OCI-LY3 (cell line): ENCODE data around the gene KPRP.
A peak's percentile ranks its signal among the peaks of the same experiment; 100 is the strongest.

ENCODE experiments used
- H2AFZ ChIP-seq: fragments of 200-600, 300-600 bp; shearing (Covaris generic); 2 replicates; pipeline ENCODE4 v1.6.0; 2014; ENCODE audit warnings: antibody characterized with exemption, low read depth, low read length
- H3K27ac ChIP-seq: fragments of 200-600, 300-600 bp; sonication (generic); 2 replicates; pipeline ENCODE4 v1.5.1; 2014; ENCODE audit warnings: mild to moderate bottlenecking, low read length, moderate library complexity, mixed read lengths
- H3K27me3 ChIP-seq: fragments of 200-600, 300-600 bp; sonication (generic); 2 replicates; pipeline ENCODE4 v1.6.1; 2014; ENCODE audit warnings: low read depth, low read length, mixed read lengths
- H3K36me3 ChIP-seq: fragments of 200-600, 300-600 bp; sonication (generic); replicated peaks from 2 replicates; pipeline ENCODE3; 2014; ENCODE audit warnings: low read depth, low read length, mixed read lengths
- H3K4me1 ChIP-seq: fragments of 300-600, 200-600 bp; sonication (generic); 2 replicates; pipeline ENCODE4 v1.6.1; 2014; ENCODE audit warnings: low read length, mixed read lengths
- H3K4me2 ChIP-seq: fragments of 200-600, 300-600 bp; sonication (generic); 2 replicates; pipeline ENCODE4 v1.6.1; 2014; ENCODE audit warnings: low read length, mixed read lengths
- H3K4me3 ChIP-seq: fragments of 300-600, 200-600 bp; sonication (generic); 2 replicates; pipeline ENCODE4 v1.5.1; 2014; ENCODE audit warnings: antibody characterized with exemption, mild to moderate bottlenecking, low read length, moderate library complexity
- H3K79me2 ChIP-seq: fragments of 300-600, 200-600 bp; shearing (Covaris generic); 2 replicates; pipeline ENCODE4 v1.6.1; 2014; ENCODE audit warnings: mild to moderate bottlenecking, low read length, mixed read lengths
- H3K9ac ChIP-seq: fragments of 300-600, 200-600 bp; shearing (Covaris generic); 2 replicates; pipeline ENCODE4 v1.6.0; 2014; ENCODE audit warnings: mild to moderate bottlenecking, low read length, moderate library complexity
- H3K9me3 ChIP-seq: fragments of 200-600, 300-600 bp; shearing (Covaris generic); 2 replicates; pipeline ENCODE4 v1.6.1; 2014; ENCODE audit warnings: low read length, mixed read lengths; ENCODE audit not compliant: insufficient read depth
- H4K20me1 ChIP-seq: fragments of 200-600, 300-600 bp; sonication (generic); 2 replicates; pipeline ENCODE4 v1.6.1; 2016; ENCODE audit warnings: low read length, mixed read lengths; ENCODE audit not compliant: insufficient read depth
- CTCF ChIP-seq: fragments of 200-600, 300-600 bp; sonication (generic); IDR thresholded peaks from 2 replicates; pipeline ENCODE4 v1.5.1; 2014; ENCODE audit warnings: antibody characterized with exemption, low read length, low read depth
- EZH2phosphoT487 ChIP-seq: fragments of 200-600 bp; shearing (Covaris generic); IDR thresholded peaks from 2 replicates; pipeline ENCODE4 v1.6.1; 2018; ENCODE audit warnings: antibody characterized with exemption, mixed run types, low read depth

The KPRP gene

GRCh38 chr1:152743371-152744145 is 14.3 kb upstream of the KPRP start:
- Histone ChIP-seq H3K79me2 (no peaks in the 10 kb centered on the region), H3K9me3 (no peaks in the 10 kb centered on the region)

DNA sequence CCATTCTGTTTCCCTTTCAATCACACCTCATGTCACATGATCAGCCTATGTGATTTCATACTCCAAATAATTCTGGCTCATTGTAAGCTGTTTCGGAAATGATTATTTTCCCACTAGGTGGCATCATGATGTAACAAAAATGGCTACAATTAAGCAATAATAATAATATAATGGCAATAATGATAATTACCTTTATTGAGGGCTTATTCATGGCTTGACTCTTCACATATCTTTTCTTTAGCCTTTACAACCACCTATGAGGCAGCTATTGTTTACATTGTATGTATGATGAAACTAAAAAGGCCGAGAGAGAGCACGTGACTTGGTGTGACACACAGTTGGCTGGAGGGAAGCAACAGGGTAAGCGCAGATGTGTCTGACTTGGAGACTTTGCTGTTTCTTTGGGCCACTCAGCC is 12.5 kb upstream of the KPRP start:
- peak overlapping the region; percentile 61 for H2AFZ ChIP-seq
- no peaks in the 10 kb centered on the region for H3K9me3 ChIP-seq
- no peaks in the 10 kb centered on the region for H3K79me2 ChIP-seq
- TF ChIP-seq EZH2phosphoT487 (no peak), CTCF (peak; percentile 62)
- H3K27ac ChIP-seq, result no peak overlapping the region
- no peaks in the 10 kb centered on the region for H4K20me1 ChIP-seq
- peaks cover 51% of the 10 kb centered on the region for H3K27me3 ChIP-seq
- H3K9ac ChIP-seq, result no peak overlapping the region
- H3K4me1 ChIP-seq, result no peaks in the 10 kb centered on the region
- peak overlapping the region; percentile 17; the same call in 1 of the 2 replicates for H3K4me3 ChIP-seq
- peak overlapping the region; percentile 44 for H3K4me2 ChIP-seq
- H3K36me3 ChIP-seq, result no peaks in the 10 kb centered on the region

More at GRCh38 chr1:152743371-152744145, 14.3 kb upstream of the KPRP start:
- H4K20me1 ChIP-seq, result no peaks in the 10 kb centered on the region
- H3K27ac ChIP-seq, result no peak overlapping the region
- TF ChIP-seq EZH2phosphoT487 (no peak), CTCF (no peak)
- no peak overlapping the region for H3K4me2 ChIP-seq
- no peaks in the 10 kb centered on the region for H3K36me3 ChIP-seq
- H2AFZ ChIP-seq, result no peak overlapping the region
- no peak overlapping the region for H3K4me3 ChIP-seq
- H3K27me3 ChIP-seq, result peaks cover 59% of the 10 kb centered on the region
- no peak overlapping the region for H3K9ac ChIP-seq
- H3K4me1 ChIP-seq, result no peaks in the 10 kb centered on the region

DNA sequence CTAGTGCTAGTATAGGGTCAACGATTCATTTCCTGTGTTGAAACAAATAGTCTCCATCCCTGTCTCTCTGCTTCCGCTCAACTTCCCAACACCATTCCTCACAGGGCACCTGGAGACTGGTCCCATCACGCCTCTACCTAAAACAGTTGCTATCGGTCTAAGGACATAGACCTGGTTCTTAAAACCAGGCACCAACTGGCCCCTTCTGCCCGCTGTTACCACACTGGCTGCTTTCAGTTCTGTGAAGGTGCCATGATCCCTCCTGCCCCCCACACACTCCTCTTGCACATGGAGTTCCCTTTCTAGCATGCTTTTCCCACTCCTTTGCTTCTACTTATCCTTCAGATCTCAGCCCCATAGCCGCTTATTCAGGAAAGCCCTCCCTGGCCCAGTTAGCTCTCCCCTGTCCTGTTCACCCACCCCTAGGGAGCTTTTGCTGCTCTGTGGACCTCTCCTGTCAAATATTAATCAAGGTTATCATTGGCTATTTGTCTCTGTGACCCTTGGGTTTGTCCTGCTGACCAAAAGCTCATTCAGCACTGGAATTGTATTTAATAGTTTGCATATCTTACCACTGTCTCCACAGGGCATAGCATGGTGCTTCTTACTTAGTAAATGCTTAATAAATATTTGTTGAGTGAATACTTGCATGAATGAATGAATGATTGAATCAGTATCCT is 11.9 kb upstream of the KPRP start:
- Histone ChIP-seq H3K4me3 (no peak overlapping the region), H3K79me2 (no peaks in the 10 kb centered on the region), H3K9me3 (no peaks in the 10 kb centered on the region), H4K20me1 (no peaks in the 10 kb centered on the region), H3K4me2 (peak overlapping the region; percentile 44), H3K36me3 (no peaks in the 10 kb centered on the region), H3K9ac (no peak overlapping the region), H2AFZ (peak overlapping the region; percentile 61), H3K4me1 (no peaks in the 10 kb centered on the region), H3K27ac (no peak overlapping the region), H3K27me3 (peaks cover 52% of the 10 kb centered on the region)
- no peak for TF ChIP-seq EZH2phosphoT487
- TF ChIP-seq CTCF, result no peak

- no peak for TF ChIP-seq EZH2phosphoT487
- no peak for TF ChIP-seq CTCF
- no peaks in the 10 kb centered on the region for H3K9me3 ChIP-seq
Observed at GRCh38 chr1:152747831-152748230, 10.0 kb upstream of the KPRP start.

More at GRCh38 chr1:152747831-152748230, 10.0 kb upstream of the KPRP start:
- Histone ChIP-seq H3K27me3 (peaks cover 53% of the 10 kb centered on the region), H4K20me1 (no peaks in the 10 kb centered on the region), H3K79me2 (no peaks in the 10 kb centered on the region), H3K9ac (no peak overlapping the region), H3K27ac (no peak overlapping the region), H3K4me1 (no peaks in the 10 kb centered on the region), H3K4me3 (no peak overlapping the region), H3K4me2 (no peak overlapping the region), H2AFZ (no peak overlapping the region), H3K36me3 (no peaks in the 10 kb centered on the region)
